ENCODE data around the gene PMEPA1.

GRCh38 chr20:57660922-57661745 lies 48.7 kb downstream of the PMEPA1 start:
- TF ChIP-seq CTCF (IDR thresholded peaks at IDR 0.05), result no peak
- no peak for TF ChIP-seq POLR2A (IDR thresholded peaks at IDR 0.05)
